ENCODE data around the gene CXorf49.
"Not testable (repeated sequence)": the region's sequence is repeated elsewhere in the genome, so short reads cannot be mapped to it uniquely, and the experiment has no call there.

DNA sequence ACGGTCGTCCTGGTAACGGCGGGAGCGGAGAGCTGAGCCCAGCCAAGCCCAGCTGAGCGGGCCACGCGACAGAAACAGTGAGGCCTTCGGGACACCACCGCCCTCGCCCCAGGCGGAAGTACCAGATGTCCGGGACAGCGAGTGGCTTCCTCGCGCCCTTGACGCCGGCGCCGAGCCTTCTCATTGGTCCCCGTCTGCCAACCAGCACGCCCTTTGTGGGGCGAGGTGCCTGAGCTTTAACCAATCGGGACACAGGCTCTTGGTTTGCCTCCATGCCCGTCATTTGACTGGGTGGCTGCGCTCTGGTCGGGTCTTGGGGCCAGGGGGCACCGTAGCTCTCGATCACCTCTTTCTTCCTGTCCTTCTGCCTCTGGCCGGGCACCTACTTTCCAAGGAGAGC, at the start of gene CXorf49:
- TF ChIP-seq POLR2A, CTCF, POLR2AphosphoS5, EP300 (IDR thresholded peaks at IDR 0.05): not testable (repeated sequence)
